ENCODE data around the gene CCDC159. TPM values are rescaled to one million over a fixed set of nuclear protein-coding genes. Genes with fewer than 3 reads are reported as not detected.
A peak's percentile ranks its signal among the peaks of the same experiment; 100 is the strongest.
"Not testable (repeated sequence)": the region's sequence is repeated elsewhere in the genome, so short reads cannot be mapped to it uniquely, and the experiment has no call there.

CCDC159 gene
- total RNA-seq, 4 donors from 2014 or later: 8.4 to 20.1 (median 10.4) TPM

GRCh38 chr19:11345122-11345803 lies 1.1 kb upstream of the CCDC159 start:
- no peak overlapping the region for H3K4me3 ChIP-seq (ENCODE audit: low read depth, poor library complexity, severe bottlenecking)
- WGBS, 2 donors: 45 to 46% methylated on average over 15 of the region's 15 CpGs
- intact Hi-C loops (cut with DNase I; ENCODE audit: low total_unique reads): no loop called here
- no peak for DNase-seq (ENCODE audit: low spot score in 2 of 2)
- TF ChIP-seq, protein P1, sequence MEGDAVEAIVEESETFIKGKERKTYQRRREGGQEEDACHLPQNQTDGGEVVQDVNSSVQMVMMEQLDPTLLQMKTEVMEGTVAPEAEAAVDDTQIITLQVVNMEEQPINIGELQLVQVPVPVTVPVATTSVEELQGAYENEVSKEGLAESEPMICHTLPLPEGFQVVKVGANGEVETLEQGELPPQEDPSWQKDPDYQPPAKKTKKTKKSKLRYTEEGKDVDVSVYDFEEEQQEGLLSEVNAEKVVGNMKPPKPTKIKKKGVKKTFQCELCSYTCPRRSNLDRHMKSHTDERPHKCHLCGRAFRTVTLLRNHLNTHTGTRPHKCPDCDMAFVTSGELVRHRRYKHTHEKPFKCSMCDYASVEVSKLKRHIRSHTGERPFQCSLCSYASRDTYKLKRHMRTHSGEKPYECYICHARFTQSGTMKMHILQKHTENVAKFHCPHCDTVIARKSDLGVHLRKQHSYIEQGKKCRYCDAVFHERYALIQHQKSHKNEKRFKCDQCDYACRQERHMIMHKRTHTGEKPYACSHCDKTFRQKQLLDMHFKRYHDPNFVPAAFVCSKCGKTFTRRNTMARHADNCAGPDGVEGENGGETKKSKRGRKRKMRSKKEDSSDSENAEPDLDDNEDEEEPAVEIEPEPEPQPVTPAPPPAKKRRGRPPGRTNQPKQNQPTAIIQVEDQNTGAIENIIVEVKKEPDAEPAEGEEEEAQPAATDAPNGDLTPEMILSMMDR (IDR thresholded peaks at IDR 0.05): no peak
- no peak for TF ChIP-seq POLR2A (IDR thresholded peaks at IDR 0.05)

GRCh38 chr19:11347546-11348039 lies 1.3 kb downstream of the CCDC159 start:
- TF ChIP-seq, protein P1 (IDR thresholded peaks at IDR 0.05): no peak
- TF ChIP-seq POLR2A (IDR thresholded peaks at IDR 0.05): no peak
- 73 to 74% methylated on average over 7 of the region's 7 CpGs for WGBS, 2 donors
- no peak for DNase-seq (ENCODE audit: low spot score in 2 of 2)
- H3K4me3 ChIP-seq (ENCODE audit: low read depth, poor library complexity, severe bottlenecking): no peak overlapping the region
- intact Hi-C loops (cut with DNase I; ENCODE audit: low total_unique reads): no loop called here

DNA sequence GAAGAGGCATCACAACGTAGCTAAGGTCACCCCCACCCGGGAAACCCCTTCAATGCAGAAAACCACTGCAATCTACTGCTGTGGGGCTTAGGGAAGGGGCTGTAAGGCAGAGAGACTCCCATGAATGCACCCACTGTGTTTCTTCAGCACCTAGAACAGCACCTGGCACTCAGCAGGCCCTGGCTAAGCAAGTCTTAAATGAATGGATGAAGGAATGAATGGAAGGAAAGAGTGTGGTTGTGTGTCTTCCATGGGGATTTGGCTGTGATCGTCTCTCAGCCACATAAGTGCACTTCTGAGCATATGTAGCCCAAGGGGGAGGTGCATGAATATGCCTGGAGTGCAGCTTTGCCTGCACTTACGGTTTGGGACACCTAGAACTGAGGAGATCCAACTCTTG lies 2.9 kb downstream of the CCDC159 start:
- TF ChIP-seq, protein P1 (IDR thresholded peaks at IDR 0.05): no peak
- no peak for TF ChIP-seq POLR2A (IDR thresholded peaks at IDR 0.05)
- H3K4me3 ChIP-seq (ENCODE audit: low read depth, poor library complexity, severe bottlenecking): no peak overlapping the region
- no peak for DNase-seq (ENCODE audit: low spot score in 2 of 2)
- intact Hi-C loops (cut with DNase I; ENCODE audit: low total_unique reads): no loop called here
- WGBS, 2 donors: 92% methylated on average over 4 of the region's 4 CpGs

GRCh38 chr19:11354102-11354501 lies 7.8 kb downstream of the CCDC159 start:
- H3K4me3 ChIP-seq (ENCODE audit: low read depth, poor library complexity, severe bottlenecking); DNase-seq (ENCODE audit: low spot score in 2 of 2); intact Hi-C loops (cut with DNase I; ENCODE audit: low total_unique reads): not testable (repeated sequence)
- WGBS, 2 donors: 98% methylated on average over 4 of the region's 4 CpGs

GRCh38 chr19:11355160-11356073 lies 9.1 kb downstream of the CCDC159 start, which contains the start of gene PLPPR2:
Gene PLPPR2, plus strand, starts transcription at chr19:11355432. Its CDS starts 2,242 bp downstream, at chr19:11357674.
- DNase-seq (ENCODE audit: low spot score in 2 of 2): peak; percentile 92 to 98
- TF ChIP-seq POLR2A (IDR thresholded peaks at IDR 0.05): no peak
- TF ChIP-seq, protein P1 (IDR thresholded peaks at IDR 0.05): no peak
- H3K4me3 ChIP-seq (ENCODE audit: low read depth, poor library complexity, severe bottlenecking): peak within 1 kb of the TSS; percentile 45
- intact Hi-C loops (cut with DNase I; ENCODE audit: low total_unique reads): no loop called here
- 4 to 7% methylated on average over 28 to 39 of the region's 62 CpGs for whole genome bisulfite sequencing, 2 donors

GRCh38 chr19:11356074-11356397 lies 9.7 kb downstream of the CCDC159 start:
- TF ChIP-seq, protein P1 (IDR thresholded peaks at IDR 0.05): no peak
- TF ChIP-seq POLR2A (IDR thresholded peaks at IDR 0.05): no peak

More at GRCh38 chr19:11356074-11356397, 9.7 kb downstream of the CCDC159 start:
- no peak for DNase-seq (ENCODE audit: low spot score in 2 of 2)
- WGBS, 2 donors: 79 to 80% methylated on average over 6 of the region's 6 CpGs
- no peak overlapping the region for H3K4me3 ChIP-seq (ENCODE audit: low read depth, poor library complexity, severe bottlenecking)
- intact Hi-C loops (cut with DNase I; ENCODE audit: low total_unique reads): no loop called here
